GM12878 (cell line): ENCODE data around the gene PRKG1. TPM values are rescaled to one million over a fixed set of nuclear protein-coding genes. Genes with fewer than 3 reads are reported as not detected.

Experiments
- ATAC-seq: fragments of 200-7000 bp; cut with Tn5 transposase; 3 replicates; pipeline ENCODE4 v1.9.1; 2020; ENCODE audit warnings: mild to moderate bottlenecking, moderate library complexity
- BruUV-seq: library from RNA; stranded (reverse); fragments of 400-500 nt; replicated peaks from 2 replicates; lab custom pipeline; 2021; lab: Mats Ljungman, UMichigan
- CTCF ChIA-PET: fragments of 300-600 bp; sonication (Branson Sonifier 250); formaldehyde crosslinking; extraction: SDS; loops from one replicate; lab custom pipeline; 2021; ENCODE audit warnings: inconsistent platforms; lab: Yijun Ruan, JAX
- POLR2A ChIA-PET: fragments of 350-600 bp; formaldehyde crosslinking; extraction: SDS; loops from one replicate; lab custom pipeline; 2021; ENCODE audit warnings: inconsistent platforms; lab: Charles Lee
- RAD21 ChIA-PET: fragments of 300-600 bp; sonication (Branson Sonifier 250); formaldehyde crosslinking; loops from one replicate; lab custom pipeline; 2023; ENCODE audit warnings: antibody characterized with exemption; ENCODE audit not compliant: unreplicated experiment; lab: Charles Lee
- SMC1A ChIA-PET: fragments of 300-600 bp; sonication (Branson Sonifier 250); formaldehyde crosslinking; loops from one replicate; lab custom pipeline; 2023; ENCODE audit not compliant: unreplicated experiment, uncharacterized antibody; lab: Charles Lee
- DNase-seq: peaks from one replicate; pipeline ENCODE4 v3.0.0-alpha.2; 2011; ENCODE audit warnings: low read depth, low spot score
- FAIRE-seq: peaks from 3 replicates; lab custom pipeline; 2011; peaks lifted over from hg19 to GRCh38; lab: Jason Lieb, UNC
- H2AFZ ChIP-seq: 2 replicates; pipeline ENCODE4 v1.6.0; 2011; ENCODE audit warnings: low read depth, low read length, control low read depth; ENCODE audit not compliant: control insufficient read depth
- H3K27ac ChIP-seq: 2 replicates; pipeline ENCODE4 v1.5.1; 2011; ENCODE audit warnings: control low read depth; ENCODE audit not compliant: control insufficient read depth, insufficient read depth
- H3K27me3 ChIP-seq, 2 experiments: replicated peaks in 1 of 2; 2 replicates each; pipeline versions ENCODE4 v1.6.0 to v1.6.1; 2011; ENCODE audit warnings: low read length in 1 of 2; ENCODE audit not compliant: control insufficient read depth in 2 of 2, insufficient read depth in 2 of 2
- H3K36me3 ChIP-seq, 2 experiments: 2 replicates each; pipeline ENCODE4 v1.5.1; 2011; ENCODE audit warnings: low read length in 1 of 2; ENCODE audit not compliant: control insufficient read depth in 2 of 2, insufficient read depth in 2 of 2
- H3K4me1 ChIP-seq: 2 replicates; pipeline ENCODE4 v1.6.1; 2011; ENCODE audit warnings: mild to moderate bottlenecking, low read length, moderate library complexity, mixed read lengths; ENCODE audit not compliant: control insufficient read depth, insufficient read depth
- H3K4me2 ChIP-seq: 2 replicates; pipeline ENCODE4 v1.6.0; 2011; ENCODE audit warnings: control low read depth; ENCODE audit not compliant: control insufficient read depth, insufficient read depth
- H3K4me3 ChIP-seq: fragments of 200-600 bp; sonication (generic); 2 replicates; pipeline ENCODE4 v1.5.1; 2016
- H3K79me2 ChIP-seq: 2 replicates; pipeline ENCODE4 v1.6.0; 2011; ENCODE audit warnings: low read length; ENCODE audit not compliant: control insufficient read depth, insufficient read depth
- H3K9ac ChIP-seq: 2 replicates; pipeline ENCODE4 v1.8.0; 2011; ENCODE audit warnings: low read length, control low read depth, mixed read lengths; ENCODE audit not compliant: control insufficient read depth, insufficient read depth
- H3K9me3 ChIP-seq: replicated peaks from 3 replicates; pipeline ENCODE4 v1.5.1; 2011; ENCODE audit warnings: mild to moderate bottlenecking, low read length; ENCODE audit not compliant: control insufficient read depth, insufficient read depth
- H4K20me1 ChIP-seq: 2 replicates; pipeline ENCODE4 v1.6.0; 2011; ENCODE audit not compliant: control insufficient read depth, insufficient read depth
- CEBPB ChIP-seq, 2 experiments: fragments of 150-350 bp in 1 of 2; IDR thresholded peaks; 2 replicates each; pipeline ENCODE4 v1.6.1; 2012 to 2014; ENCODE audit warnings: low read depth in 2 of 2, low read length in 2 of 2, borderline replicate concordance in 1 of 2, inconsistent platforms in 1 of 2
- FOS ChIP-seq: IDR thresholded peaks from 3 replicates; pipeline ENCODE4 v1.6.1; 2011; ENCODE audit warnings: borderline replicate concordance; ENCODE audit not compliant: insufficient read length; ENCODE audit errors: extremely low read depth
- FOXM1 ChIP-seq: IDR thresholded peaks from 2 replicates; pipeline ENCODE4 v1.6.1; 2012; ENCODE audit warnings: low read depth, mild to moderate bottlenecking, inconsistent platforms, low read length, moderate library complexity
- HDAC6 ChIP-seq: fragments of 200-600 bp; sonication (generic); IDR thresholded peaks from one replicate; pipeline ENCODE4 v1.8.0; 2017; ENCODE audit warnings: antibody characterized with exemption; ENCODE audit not compliant: unreplicated experiment
- LARP7 ChIP-seq: fragments of 450-650 bp; IDR thresholded peaks from 2 replicates; pipeline ENCODE4 v1.6.1; 2017; ENCODE audit warnings: mild to moderate bottlenecking
- MXI1 ChIP-seq: fragments of 150-350 bp; IDR thresholded peaks from 2 replicates; pipeline ENCODE4 v1.6.1; 2011; ENCODE audit warnings: low read depth, mild to moderate bottlenecking, inconsistent platforms, low read length, improper control_type of control experiment
- NR2C1 ChIP-seq: fragments of 450-650 bp; IDR thresholded peaks from 2 replicates; pipeline ENCODE4 v1.6.1; 2017; ENCODE audit warnings: antibody characterized with exemption, mild to moderate bottlenecking, moderate library complexity
- RCOR1 ChIP-seq: conservative IDR thresholded peaks from 2 replicates; pipeline ENCODE4 v1.6.1; 2012; ENCODE audit warnings: low read depth, low read length, improper control_type of control experiment
- TAF1 ChIP-seq: IDR thresholded peaks from 2 replicates; pipeline ENCODE4 v1.6.1; 2011; ENCODE audit warnings: mild to moderate bottlenecking, low read depth, low read length, borderline replicate concordance
- TCF7 ChIP-seq: IDR thresholded peaks from 2 replicates; pipeline ENCODE4 v1.6.1; 2014; ENCODE audit warnings: antibody characterized with exemption, borderline replicate concordance
- ZBED1 ChIP-seq: IDR thresholded peaks from 2 replicates; pipeline ENCODE4 v1.6.1; 2016; ENCODE audit warnings: borderline replicate concordance
- ZNF24 ChIP-seq: fragments of 450-650 bp; IDR thresholded peaks from 2 replicates; pipeline ENCODE4 v1.6.1; 2017; ENCODE audit warnings: antibody characterized with exemption, mild to moderate bottlenecking
- ZNF622 ChIP-seq: fragments of 450-650 bp; IDR thresholded peaks from 2 replicates; pipeline ENCODE4 v1.6.1; 2017; ENCODE audit warnings: mild to moderate bottlenecking, inconsistent platforms
- WGBS: methylation state at CpG from one replicate; pipeline ENCODE4 v1.1.6; 2016; ENCODE audit warnings: low lambda C conversion rate; ENCODE audit not compliant: insufficient replicate concordance, insufficient coverage; ENCODE audit errors: missing lambda C conversion rate; 5-methylcytosine and 5-hydroxymethylcytosine counted together
- in situ Hi-C: fragments of 300-500 bp; cut with MboI; formaldehyde crosslinking; loops from 9 replicates; pipeline ENCODE4 v1.14.3; 2018; ENCODE audit warnings: mixed read lengths
- intact Hi-C: fragments of 100-400 bp; cut with micrococcal nuclease; formaldehyde crosslinking; loops from one replicate; pipeline ENCODE4 v1.14.2; 2022; ENCODE audit not compliant: unreplicated experiment
- polyA plus RNA-seq, 11 experiments: library from polyadenylated mRNA; depleted of rRNA in 4 of 11; unstranded in 6 of 11; stranded (reverse) in 5 of 11; fragments of >200 nt; fragmentation: Nextera tagmentation in 4 of 11; fragmentation: Illumina TruSeq in 1 of 11; extraction: Ambion mirVana in 4 of 11; extraction: Trizol in 1 of 11; gene quantifications; 1 replicate in 1 of 11; 2 replicates in 10 of 11; pipeline versions ENCODE4 v1.2.1 to v1.2.3, GENCODE V29; 2011 to 2016; ENCODE audit warnings: inconsistent platforms in 2 of 11, missing spikeins in 2 of 11, low read depth in 1 of 11
- total RNA-seq, 4 experiments: library from RNA; depleted of rRNA in 3 of 4; stranded (reverse); fragments of >200 nt in 3 of 4; fragmentation: Illumina TruSeq in 1 of 4; extraction: Trizol in 1 of 4; gene quantifications; 2 replicates each; pipeline versions ENCODE4 v1.2.1 to v1.2.3, GENCODE V29; 2013 to 2021
- TF ChIP-seq, protein P1 (sequence below): IDR thresholded peaks from 2 replicates; pipeline ENCODE4 v1.6.1; 2011; ENCODE audit warnings: mild to moderate bottlenecking, low read depth, low read length, moderate library complexity; ENCODE audit not compliant: insufficient replicate concordance

The PRKG1 gene
- total and polyA plus RNA-seq, 10 of the 15 experiments (the other 5 are each of a cell fraction or from before 2014, with no cell fraction given): 0.04 to 0.05 TPM; not detected in 8

DNA sequence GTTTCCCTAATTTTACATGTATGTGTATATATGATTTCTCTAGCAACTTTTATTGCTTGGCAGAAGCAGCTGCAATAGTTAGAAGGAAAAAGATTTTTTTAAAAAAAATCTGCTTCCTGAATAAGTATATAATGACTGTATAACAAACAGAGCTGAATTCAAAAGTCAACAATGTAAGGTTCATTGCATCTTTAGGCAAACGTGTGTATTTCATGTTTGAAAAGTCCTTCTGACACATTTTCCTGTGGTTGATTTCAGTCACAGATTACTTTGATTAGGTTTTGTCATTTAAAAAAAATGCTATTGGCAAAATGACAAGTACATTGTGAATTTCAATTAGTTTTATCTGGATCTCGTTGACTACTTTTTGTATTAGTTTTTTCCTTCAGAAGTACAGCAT, 394.1 kb downstream of the PRKG1 start:
- ChIA-PET SMC1A (interaction anchor here (0.6 kb wide), 1 partner anchor 64 kb away, joined by 3 read pairs; no protein-coding TSS in a partner anchor), CTCF (no interaction called here)
- no peak for ATAC-seq
- no peak overlapping the region for H3K4me3 ChIP-seq
- no peak overlapping the region for H3K27ac ChIP-seq
- no peak for TF ChIP-seq TAF1
- TF ChIP-seq NR2C1: no peak
- TF ChIP-seq, protein P1, sequence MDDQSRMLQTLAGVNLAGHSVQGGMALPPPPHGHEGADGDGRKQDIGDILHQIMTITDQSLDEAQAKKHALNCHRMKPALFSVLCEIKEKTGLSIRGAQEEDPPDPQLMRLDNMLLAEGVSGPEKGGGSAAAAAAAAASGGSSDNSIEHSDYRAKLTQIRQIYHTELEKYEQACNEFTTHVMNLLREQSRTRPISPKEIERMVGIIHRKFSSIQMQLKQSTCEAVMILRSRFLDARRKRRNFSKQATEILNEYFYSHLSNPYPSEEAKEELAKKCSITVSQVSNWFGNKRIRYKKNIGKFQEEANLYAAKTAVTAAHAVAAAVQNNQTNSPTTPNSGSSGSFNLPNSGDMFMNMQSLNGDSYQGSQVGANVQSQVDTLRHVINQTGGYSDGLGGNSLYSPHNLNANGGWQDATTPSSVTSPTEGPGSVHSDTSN: no peak
- no peak for TF ChIP-seq ZNF24
- TF ChIP-seq ZBED1: no peak
- no peak for TF ChIP-seq FOXM1
- no peak for TF ChIP-seq TCF7
- no peak for TF ChIP-seq LARP7
- no peak for TF ChIP-seq MXI1
- no peak for TF ChIP-seq ZNF622
- TF ChIP-seq RCOR1: no peak
- TF ChIP-seq FOS: no peak
- TF ChIP-seq CEBPB (IDR thresholded peaks at IDR 0.05; ENCODE audit: borderline replicate concordance in 1 of 2, low read depth in 2 of 2, low read length in 2 of 2): no peak
- no peak for TF ChIP-seq HDAC6
- TF ChIP-seq, all 136 proteins: peak for 0
- Histone ChIP-seq H3K36me3 (no peaks in the 10 kb centered on the region), H3K79me2 (no peaks in the 10 kb centered on the region), H3K4me1 (no peaks in the 10 kb centered on the region), H2AFZ (no peak overlapping the region), H3K9ac (no peak overlapping the region), H4K20me1 (no peaks in the 10 kb centered on the region), H3K27me3 (no peaks in the 10 kb centered on the region), H3K9me3 (no peaks in the 10 kb centered on the region), H3K4me2 (no peak overlapping the region)
- POLR2A ChIA-PET: no interaction called here
- intact Hi-C loops (no loop called here), in situ Hi-C loops (no loop called here)
- DNase-seq (no peak), FAIRE-seq (no peak)
- no TSS peak for BruUV-seq
- RAD21 ChIA-PET: no interaction called here
- WGBS: 5% methylated on average over 2 of the region's 2 CpGs
